Measurements from ENCODE around the gene MACROD2. TPM values are rescaled to one million over a fixed set of nuclear protein-coding genes. Genes with fewer than 3 reads are reported as not detected.

The MACROD2 gene
- total RNA-seq, 1 experiment from 2014 or later: 1.4 TPM

DNA sequence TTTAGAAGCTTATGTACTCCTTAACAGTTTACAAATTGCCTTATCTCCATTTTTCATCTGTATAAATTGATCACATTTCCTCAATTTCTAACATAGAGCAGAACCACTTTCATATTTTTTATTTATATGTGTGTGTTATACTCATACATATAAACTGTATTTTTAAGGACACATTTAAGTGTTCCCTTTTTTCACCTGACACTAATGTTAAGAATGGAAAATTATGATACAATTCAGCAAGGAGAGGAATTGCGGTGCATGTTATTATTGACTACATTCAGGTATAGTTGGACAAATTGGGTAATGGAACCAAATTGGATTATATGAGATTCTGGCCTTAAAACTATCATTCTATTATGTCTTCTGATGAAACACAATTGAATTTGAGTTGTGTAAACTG, 821.2 kb downstream of the MACROD2 start:
- no peak overlapping the region for H3K27ac ChIP-seq (ENCODE audit: low read depth, low read length, poor library complexity, severe bottlenecking)
- DNase-seq (ENCODE audit: low spot score): no peak
- ChIA-PET CTCF (no interaction called here), POLR2A (ENCODE audit: low non-redundant PET) (no interaction called here)
- no peaks in the 10 kb centered on the region for H3K27me3 ChIP-seq (replicated peaks; ENCODE audit: insufficient read depth, low read depth, low read length, poor library complexity)
- H3K9me3 ChIP-seq (ENCODE audit: low read depth, low read length, poor library complexity, severe bottlenecking): no peaks in the 10 kb centered on the region
- H3K4me1 ChIP-seq (ENCODE audit: insufficient read depth, low read length, poor library complexity, severe bottlenecking): no peaks in the 10 kb centered on the region
- TF ChIP-seq EZH2 (IDR thresholded peaks at IDR 0.05; ENCODE audit: borderline replicate concordance, low read depth, low read length, poor library complexity, severe bottlenecking): no peak
- TF ChIP-seq, protein P1, sequence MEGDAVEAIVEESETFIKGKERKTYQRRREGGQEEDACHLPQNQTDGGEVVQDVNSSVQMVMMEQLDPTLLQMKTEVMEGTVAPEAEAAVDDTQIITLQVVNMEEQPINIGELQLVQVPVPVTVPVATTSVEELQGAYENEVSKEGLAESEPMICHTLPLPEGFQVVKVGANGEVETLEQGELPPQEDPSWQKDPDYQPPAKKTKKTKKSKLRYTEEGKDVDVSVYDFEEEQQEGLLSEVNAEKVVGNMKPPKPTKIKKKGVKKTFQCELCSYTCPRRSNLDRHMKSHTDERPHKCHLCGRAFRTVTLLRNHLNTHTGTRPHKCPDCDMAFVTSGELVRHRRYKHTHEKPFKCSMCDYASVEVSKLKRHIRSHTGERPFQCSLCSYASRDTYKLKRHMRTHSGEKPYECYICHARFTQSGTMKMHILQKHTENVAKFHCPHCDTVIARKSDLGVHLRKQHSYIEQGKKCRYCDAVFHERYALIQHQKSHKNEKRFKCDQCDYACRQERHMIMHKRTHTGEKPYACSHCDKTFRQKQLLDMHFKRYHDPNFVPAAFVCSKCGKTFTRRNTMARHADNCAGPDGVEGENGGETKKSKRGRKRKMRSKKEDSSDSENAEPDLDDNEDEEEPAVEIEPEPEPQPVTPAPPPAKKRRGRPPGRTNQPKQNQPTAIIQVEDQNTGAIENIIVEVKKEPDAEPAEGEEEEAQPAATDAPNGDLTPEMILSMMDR (conservative IDR thresholded peaks at IDR 0.05; ENCODE audit: low read depth, low read length): no peak
- intact Hi-C loops (cut with micrococcal nuclease; ENCODE audit: unreplicated experiment): no loop called here
- no peaks in the 10 kb centered on the region for H3K36me3 ChIP-seq (ENCODE audit: insufficient read depth, low read length, poor library complexity, severe bottlenecking)
- no peak overlapping the region for H3K4me3 ChIP-seq (ENCODE audit: low read depth, low read length, poor library complexity, severe bottlenecking)
- no TSS peak for BruUV-seq (replicated peaks)

DNA sequence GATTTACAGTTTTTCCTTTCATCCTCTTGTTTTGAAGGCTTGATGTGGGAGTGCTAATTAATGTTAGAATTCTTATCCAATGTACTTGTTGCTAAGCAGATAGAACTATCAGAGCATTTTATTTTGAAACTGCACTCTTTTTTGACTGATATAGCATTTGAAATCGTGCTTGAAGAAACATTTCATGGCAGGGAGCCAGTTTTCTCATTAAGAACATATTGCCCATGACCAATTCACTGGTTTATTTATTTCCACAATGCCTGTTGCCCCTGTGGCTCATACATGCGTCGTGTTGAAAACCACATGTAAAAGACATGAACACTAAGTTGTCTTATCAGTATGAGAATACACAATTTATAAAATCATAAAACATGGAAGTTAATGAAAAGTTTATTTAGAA, 821.8 kb downstream of the MACROD2 start:
- no peak for DNase-seq (ENCODE audit: low spot score)
- Histone ChIP-seq H3K27me3 (replicated peaks; ENCODE audit: insufficient read depth, low read depth, low read length, poor library complexity) (no peaks in the 10 kb centered on the region), H3K4me1 (ENCODE audit: insufficient read depth, low read length, poor library complexity, severe bottlenecking) (no peaks in the 10 kb centered on the region), H3K36me3 (ENCODE audit: insufficient read depth, low read length, poor library complexity, severe bottlenecking) (no peaks in the 10 kb centered on the region), H3K27ac (ENCODE audit: low read depth, low read length, poor library complexity, severe bottlenecking) (no peak overlapping the region), H3K4me3 (ENCODE audit: low read depth, low read length, poor library complexity, severe bottlenecking) (no peak overlapping the region), H3K9me3 (ENCODE audit: low read depth, low read length, poor library complexity, severe bottlenecking) (no peaks in the 10 kb centered on the region)
- intact Hi-C loops (cut with micrococcal nuclease; ENCODE audit: unreplicated experiment): no loop called here
- TF ChIP-seq, protein P1 (conservative IDR thresholded peaks at IDR 0.05; ENCODE audit: low read depth, low read length): no peak
- TF ChIP-seq EZH2 (IDR thresholded peaks at IDR 0.05; ENCODE audit: borderline replicate concordance, low read depth, low read length, poor library complexity, severe bottlenecking): no peak
- BruUV-seq (replicated peaks): no TSS peak
- POLR2A ChIA-PET (ENCODE audit: low non-redundant PET): no interaction called here
- CTCF ChIA-PET: no interaction called here

DNA sequence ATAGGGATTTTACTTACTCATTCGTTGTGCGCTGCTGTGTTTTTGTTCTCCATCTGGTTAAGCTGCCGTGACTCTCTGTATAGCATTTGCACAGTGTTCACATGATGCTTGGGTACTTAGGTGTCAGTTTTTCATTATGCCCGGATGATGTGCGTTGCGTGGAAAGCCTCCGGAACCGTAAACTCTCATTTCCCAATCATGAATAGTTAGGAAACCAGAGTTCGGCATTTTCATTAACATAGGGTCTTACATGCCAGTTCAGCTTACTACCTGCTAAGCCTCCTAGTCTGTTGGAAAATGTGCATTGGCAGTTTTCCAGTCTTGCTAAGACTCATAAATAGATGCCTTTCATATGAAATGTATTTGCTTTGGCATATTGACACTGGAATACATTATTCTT, 825.5 kb downstream of the MACROD2 start:
- no peaks in the 10 kb centered on the region for H3K4me1 ChIP-seq (ENCODE audit: insufficient read depth, low read length, poor library complexity, severe bottlenecking)
- H3K9me3 ChIP-seq (ENCODE audit: low read depth, low read length, poor library complexity, severe bottlenecking): no peaks in the 10 kb centered on the region
- H3K4me3 ChIP-seq (ENCODE audit: low read depth, low read length, poor library complexity, severe bottlenecking): no peak overlapping the region
- POLR2A ChIA-PET (ENCODE audit: low non-redundant PET): no interaction called here
- no TSS peak for BruUV-seq (replicated peaks)
- TF ChIP-seq, protein P1 (conservative IDR thresholded peaks at IDR 0.05; ENCODE audit: low read depth, low read length): no peak
- no peak for TF ChIP-seq EZH2 (IDR thresholded peaks at IDR 0.05; ENCODE audit: borderline replicate concordance, low read depth, low read length, poor library complexity, severe bottlenecking)
- no peak for DNase-seq (ENCODE audit: low spot score)
- no peak overlapping the region for H3K27ac ChIP-seq (ENCODE audit: low read depth, low read length, poor library complexity, severe bottlenecking)
- no peaks in the 10 kb centered on the region for H3K27me3 ChIP-seq (replicated peaks; ENCODE audit: insufficient read depth, low read depth, low read length, poor library complexity)
- CTCF ChIA-PET: no interaction called here
- intact Hi-C loops (cut with micrococcal nuclease; ENCODE audit: unreplicated experiment): no loop called here
- no peaks in the 10 kb centered on the region for H3K36me3 ChIP-seq (ENCODE audit: insufficient read depth, low read length, poor library complexity, severe bottlenecking)
